ENCODE measurements around the gene GMPS. TPM values are rescaled to one million over a fixed set of nuclear protein-coding genes. Genes with fewer than 3 reads are reported as not detected.

GMPS gene
- total and polyA plus RNA-seq, 9 of the 15 experiments (the other 6 are each of a cell fraction or from before 2014, with no cell fraction given), result 73.7 to 282 (median 156) TPM

GRCh38 chr3:155870133-155870944 lies at the start of gene GMPS (continued):
- TF ChIP-seq CC2D1A (IDR thresholded peaks at IDR 0.05) (no peak), ZBED1 (IDR thresholded peaks at IDR 0.05) (no peak), EHMT2 (IDR thresholded peaks at IDR 0.05) (no peak), ATF1 (CRISPR knock-in tag; IDR thresholded peaks at IDR 0.05) (no peak), ATF1 (tag; IDR thresholded peaks at IDR 0.05) (no peak; the same call in 1 of the 2 replicates), E2F3 (CRISPR knock-in tag; IDR thresholded peaks at IDR 0.05) (peak; percentile 41; the same call in 1 of the 2 replicates), SIRT6 (IDR thresholded peaks at IDR 0.05; ENCODE audit: low read depth, low read length) (no peak), KDM5B (IDR thresholded peaks at IDR 0.05; ENCODE audit: insufficient replicate concordance, low read depth, low read length) (peak; percentile 85), STAG1 (CRISPR knock-in tag; IDR thresholded peaks at IDR 0.05; ENCODE audit: borderline replicate concordance) (peak; percentile 56; the same call in 1 of the 2 replicates), KLF13 (tag; IDR thresholded peaks at IDR 0.05; ENCODE audit: borderline replicate concordance, low read depth) (0 out of 2 replicates have a peak, but pooled peaks have one; percentile 4), CBFA2T3 (IDR thresholded peaks at IDR 0.05) (no peak), SAFB2 (IDR thresholded peaks at IDR 0.05; ENCODE audit: borderline replicate concordance, low read depth, low read length, severe bottlenecking) (no peak), MTA3 (IDR thresholded peaks at IDR 0.05; ENCODE audit: borderline replicate concordance) (peak; percentile 40; the same call in 1 of the 2 replicates), CGGBP1 (CRISPR knock-in tag; IDR thresholded peaks at IDR 0.05) (no peak), TGIF2 (CRISPR knock-in tag; IDR thresholded peaks at IDR 0.05) (no peak; the same call in 1 of the 2 replicates), PML (IDR thresholded peaks at IDR 0.05; ENCODE audit: low read length) (peak; percentile 77; the same call in 1 of the 2 replicates)
- TF ChIP-seq, protein P1, sequence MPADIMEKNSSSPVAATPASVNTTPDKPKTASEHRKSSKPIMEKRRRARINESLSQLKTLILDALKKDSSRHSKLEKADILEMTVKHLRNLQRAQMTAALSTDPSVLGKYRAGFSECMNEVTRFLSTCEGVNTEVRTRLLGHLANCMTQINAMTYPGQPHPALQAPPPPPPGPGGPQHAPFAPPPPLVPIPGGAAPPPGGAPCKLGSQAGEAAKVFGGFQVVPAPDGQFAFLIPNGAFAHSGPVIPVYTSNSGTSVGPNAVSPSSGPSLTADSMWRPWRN (IDR thresholded peaks at IDR 0.05; ENCODE audit: low read depth), result no peak
- TF ChIP-seq, protein P2, sequence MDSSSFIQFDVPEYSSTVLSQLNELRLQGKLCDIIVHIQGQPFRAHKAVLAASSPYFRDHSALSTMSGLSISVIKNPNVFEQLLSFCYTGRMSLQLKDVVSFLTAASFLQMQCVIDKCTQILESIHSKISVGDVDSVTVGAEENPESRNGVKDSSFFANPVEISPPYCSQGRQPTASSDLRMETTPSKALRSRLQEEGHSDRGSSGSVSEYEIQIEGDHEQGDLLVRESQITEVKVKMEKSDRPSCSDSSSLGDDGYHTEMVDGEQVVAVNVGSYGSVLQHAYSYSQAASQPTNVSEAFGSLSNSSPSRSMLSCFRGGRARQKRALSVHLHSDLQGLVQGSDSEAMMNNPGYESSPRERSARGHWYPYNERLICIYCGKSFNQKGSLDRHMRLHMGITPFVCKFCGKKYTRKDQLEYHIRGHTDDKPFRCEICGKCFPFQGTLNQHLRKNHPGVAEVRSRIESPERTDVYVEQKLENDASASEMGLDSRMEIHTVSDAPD (CRISPR knock-in tag; IDR thresholded peaks at IDR 0.05), result no peak
- TF ChIP-seq, protein P3, sequence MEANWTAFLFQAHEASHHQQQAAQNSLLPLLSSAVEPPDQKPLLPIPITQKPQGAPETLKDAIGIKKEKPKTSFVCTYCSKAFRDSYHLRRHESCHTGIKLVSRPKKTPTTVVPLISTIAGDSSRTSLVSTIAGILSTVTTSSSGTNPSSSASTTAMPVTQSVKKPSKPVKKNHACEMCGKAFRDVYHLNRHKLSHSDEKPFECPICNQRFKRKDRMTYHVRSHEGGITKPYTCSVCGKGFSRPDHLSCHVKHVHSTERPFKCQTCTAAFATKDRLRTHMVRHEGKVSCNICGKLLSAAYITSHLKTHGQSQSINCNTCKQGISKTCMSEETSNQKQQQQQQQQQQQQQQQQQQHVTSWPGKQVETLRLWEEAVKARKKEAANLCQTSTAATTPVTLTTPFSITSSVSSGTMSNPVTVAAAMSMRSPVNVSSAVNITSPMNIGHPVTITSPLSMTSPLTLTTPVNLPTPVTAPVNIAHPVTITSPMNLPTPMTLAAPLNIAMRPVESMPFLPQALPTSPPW (CRISPR knock-in tag; IDR thresholded peaks at IDR 0.05), result peak; percentile 59; the same call in 1 of the 2 replicates

Measured in K562 (cell line).